HG03354 (cell line): ENCODE measurements around the gene THUMPD2.

Experiments
- ATAC-seq: cut with Tn5 transposase; IDR thresholded peaks from one replicate; pipeline ENCODE4 v1.9.1; 2021; ENCODE audit warnings: mild to moderate bottlenecking; ENCODE audit not compliant: unreplicated experiment, poor library complexity, severe bottlenecking

THUMPD2 gene

GRCh38 chr2:39689876-39690275 lies 89.2 kb downstream of the THUMPD2 start:
- no peak for ATAC-seq

- ATAC-seq: no peak
These were observed 89.7 kb downstream of the THUMPD2 start for GRCh38 chr2:39689272-39689841.

- ATAC-seq: no peak
These were observed 90.9 kb downstream of the THUMPD2 start for GRCh38 chr2:39688181-39688580.

GRCh38 chr2:39686456-39686855 lies 92.6 kb downstream of the THUMPD2 start:
- no peak for ATAC-seq
